K562 (cell line): ENCODE measurements around the gene PUM1. TPM values are rescaled to one million over a fixed set of nuclear protein-coding genes. Genes with fewer than 3 reads are reported as not detected.

Experiments used
- ARID3B ChIP-seq: fragments of 250-450 bp; sonication (Bioruptor Pico); IDR thresholded peaks from 2 replicates; pipeline ENCODE4 v1.4.0; 2020; ENCODE audit warnings: borderline replicate concordance
- CAMTA2 ChIP-seq: fragments of 250-450 bp; sonication (Bioruptor Pico); conservative IDR thresholded peaks from 2 replicates; pipeline ENCODE4 v1.5.1; 2022
- CXXC5 ChIP-seq: fragments of 250-450 bp; sonication (Bioruptor Pico); IDR thresholded peaks from 2 replicates; pipeline ENCODE4 v1.8.0; 2022; ENCODE audit warnings: inconsistent platforms, mild to moderate bottlenecking, moderate library complexity
- RUNX1 ChIP-seq: sonication (generic); IDR thresholded peaks from 2 replicates; pipeline ENCODE4 v1.6.1; 2016; ENCODE audit warnings: antibody characterized with exemption, low read depth
- SMARCB1 ChIP-seq: IDR thresholded peaks from 2 replicates; pipeline ENCODE4 v1.6.1; 2011; ENCODE audit warnings: improper control_type of control experiment, low read depth; ENCODE audit not compliant: insufficient read length
- ZBTB40 ChIP-seq, 2 experiments: fragments of 450-650 bp in 1 of 2; sonication (generic) in 1 of 2; formaldehyde crosslinking in 1 of 2; IDR thresholded peaks; 2 replicates each; pipeline versions ENCODE4 v1.7.1 to v1.9.0; 2016 to 2022; ENCODE audit warnings: inconsistent platforms in 1 of 2, mild to moderate bottlenecking in 1 of 2, missing genetic modification reagents in 1 of 2
- ZFP91 ChIP-seq: sonication (generic); formaldehyde crosslinking; IDR thresholded peaks from 2 replicates; pipeline ENCODE4 v1.8.0; 2022; ENCODE audit warnings: mild to moderate bottlenecking, missing genetic modification reagents
- ZHX1 ChIP-seq: fragments of 150-350 bp; conservative IDR thresholded peaks from 2 replicates; pipeline ENCODE4 v1.6.1; 2014; ENCODE audit warnings: low read length
- polyA plus RNA-seq, 8 experiments: library from polyadenylated mRNA; depleted of rRNA in 4 of 8; stranded (reverse) in 5 of 8; unstranded in 3 of 8; fragments of >200 nt; fragmentation: Nextera tagmentation in 2 of 8; fragmentation: Illumina TruSeq in 1 of 8; extraction: Ambion mirVana in 2 of 8; extraction: Trizol in 1 of 8; gene quantifications; 2 replicates each; pipeline versions ENCODE4 v1.2.1 to v1.2.3, GENCODE V29; 2011 to 2014; ENCODE audit warnings: inconsistent platforms in 1 of 8, missing spikeins in 1 of 8
- total RNA-seq, 7 experiments: library from RNA; depleted of rRNA in 6 of 7; stranded (reverse); fragments of >200 nt in 6 of 7; fragmentation: Illumina TruSeq in 2 of 7; extraction: Trizol in 2 of 7; gene quantifications; 2 replicates each; pipeline versions ENCODE4 v1.2.1 to v1.2.3, GENCODE V29; 2011 to 2021; ENCODE audit warnings: low replicate concordance in 1 of 7

The PUM1 gene
- total and polyA plus RNA-seq, 9 of the 15 experiments (the other 6 are each of a cell fraction or from before 2014, with no cell fraction given): 37.7 to 104 (median 55.7) TPM

GRCh38 chr1:30887485-30888315, 177.8 kb downstream of the PUM1 start (continued):
- TF ChIP-seq SMARCB1: no peak
- no peak for TF ChIP-seq RUNX1
- TF ChIP-seq ARID3B: no peak
- TF ChIP-seq ZHX1: no peak
- peak; percentile 58; the same call in 1 of the 2 replicates for TF ChIP-seq CXXC5 (CRISPR knock-in tag)
- TF ChIP-seq CAMTA2: no peak
- TF ChIP-seq ZBTB40 (IDR thresholded peaks at IDR 0.05): peak; percentile 31; the same call in 1 of the 2 replicates
- no peak; the same call in 1 of the 2 replicates for TF ChIP-seq ZBTB40 (CRISPR knock-in tag; IDR thresholded peaks at IDR 0.05)
- TF ChIP-seq ZFP91 (CRISPR knock-in tag): no peak
